ENCODE data around the gene TAF5.
"Not testable (repeated sequence)": the region's sequence is repeated elsewhere in the genome, so short reads cannot be mapped to it uniquely, and the experiment has no call there.

TAF5 gene

DNA sequence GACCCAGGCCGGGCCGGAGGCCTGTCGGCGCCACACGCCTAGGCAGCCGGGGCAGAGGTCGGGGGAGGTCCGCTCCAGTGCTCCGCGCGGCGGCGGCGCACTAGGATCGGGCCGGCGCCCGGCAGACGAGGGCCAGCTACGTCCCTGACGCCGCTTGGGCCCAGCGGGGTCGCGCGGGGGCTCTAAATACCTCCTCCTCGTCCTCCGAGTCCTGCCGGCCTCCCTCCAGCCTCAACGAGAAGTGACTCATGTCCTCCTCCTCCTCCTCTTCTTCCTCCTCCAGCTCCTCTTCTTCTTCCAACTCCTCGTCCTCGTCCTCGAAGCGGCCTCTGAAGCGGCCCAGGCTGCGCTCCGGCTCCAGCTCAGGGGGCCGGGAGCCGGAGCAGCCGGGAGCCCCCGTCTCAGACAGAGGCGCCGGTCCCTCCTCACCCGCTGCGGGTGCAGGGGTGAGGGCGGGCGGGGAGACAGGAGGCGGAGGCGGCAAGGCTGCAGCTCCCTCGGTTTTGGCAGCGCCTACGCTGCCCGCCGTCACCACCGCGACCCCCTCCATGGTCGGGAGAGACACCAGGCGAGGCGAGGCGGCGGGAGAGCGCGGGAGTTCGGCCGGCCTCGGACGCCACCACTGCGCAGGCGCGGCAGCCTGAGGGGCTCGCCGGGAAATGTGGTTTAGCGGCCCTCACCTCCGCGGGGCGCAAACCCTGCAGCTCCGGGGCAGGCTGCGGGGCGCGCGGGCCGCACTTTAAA, 17.1 kb upstream of the TAF5 start, which contains the start of gene PCGF6:
TSS of gene PCGF6 (minus strand) at position 624 of the 744 bp plus-strand sequence. CDS start at position 550, 74 bp downstream.
- Histone ChIP-seq H3K4me3 (ENCODE audit: low read depth, low read length) (peak within 1 kb of the TSS; percentile 81), H3K27me3 (no peaks in the 10 kb centered on the region), H3K36me3 (peaks cover 30% of the 10 kb centered on the region), H3K9me3 (no peaks in the 10 kb centered on the region), H3K4me1 (no peaks in the 10 kb centered on the region)
- TF ChIP-seq, protein P1, sequence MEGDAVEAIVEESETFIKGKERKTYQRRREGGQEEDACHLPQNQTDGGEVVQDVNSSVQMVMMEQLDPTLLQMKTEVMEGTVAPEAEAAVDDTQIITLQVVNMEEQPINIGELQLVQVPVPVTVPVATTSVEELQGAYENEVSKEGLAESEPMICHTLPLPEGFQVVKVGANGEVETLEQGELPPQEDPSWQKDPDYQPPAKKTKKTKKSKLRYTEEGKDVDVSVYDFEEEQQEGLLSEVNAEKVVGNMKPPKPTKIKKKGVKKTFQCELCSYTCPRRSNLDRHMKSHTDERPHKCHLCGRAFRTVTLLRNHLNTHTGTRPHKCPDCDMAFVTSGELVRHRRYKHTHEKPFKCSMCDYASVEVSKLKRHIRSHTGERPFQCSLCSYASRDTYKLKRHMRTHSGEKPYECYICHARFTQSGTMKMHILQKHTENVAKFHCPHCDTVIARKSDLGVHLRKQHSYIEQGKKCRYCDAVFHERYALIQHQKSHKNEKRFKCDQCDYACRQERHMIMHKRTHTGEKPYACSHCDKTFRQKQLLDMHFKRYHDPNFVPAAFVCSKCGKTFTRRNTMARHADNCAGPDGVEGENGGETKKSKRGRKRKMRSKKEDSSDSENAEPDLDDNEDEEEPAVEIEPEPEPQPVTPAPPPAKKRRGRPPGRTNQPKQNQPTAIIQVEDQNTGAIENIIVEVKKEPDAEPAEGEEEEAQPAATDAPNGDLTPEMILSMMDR (IDR thresholded peaks at IDR 0.05; ENCODE audit: low read depth, low read length): no peak
- peak; percentile 92 for DNase-seq

GRCh38 chr10:103353281-103353680, 14.5 kb upstream of the TAF5 start:
- Histone ChIP-seq H3K9me3 (no peaks in the 10 kb centered on the region), H3K27me3 (no peaks in the 10 kb centered on the region), H3K4me1 (no peaks in the 10 kb centered on the region), H3K36me3 (peaks cover 6% of the 10 kb centered on the region), H3K4me3 (ENCODE audit: low read depth, low read length) (no peak overlapping the region)
- no peak for DNase-seq
- TF ChIP-seq, protein P1 (IDR thresholded peaks at IDR 0.05; ENCODE audit: low read depth, low read length): 0 out of 2 replicates have a peak, but pooled peaks have one; percentile 6

GRCh38 chr10:103354567-103354966, 13.2 kb upstream of the TAF5 start:
- not testable (repeated sequence) for H3K4me1 ChIP-seq; H3K27me3 ChIP-seq; H3K9me3 ChIP-seq; DNase-seq; H3K4me3 ChIP-seq (ENCODE audit: low read depth, low read length); H3K36me3 ChIP-seq

DNA sequence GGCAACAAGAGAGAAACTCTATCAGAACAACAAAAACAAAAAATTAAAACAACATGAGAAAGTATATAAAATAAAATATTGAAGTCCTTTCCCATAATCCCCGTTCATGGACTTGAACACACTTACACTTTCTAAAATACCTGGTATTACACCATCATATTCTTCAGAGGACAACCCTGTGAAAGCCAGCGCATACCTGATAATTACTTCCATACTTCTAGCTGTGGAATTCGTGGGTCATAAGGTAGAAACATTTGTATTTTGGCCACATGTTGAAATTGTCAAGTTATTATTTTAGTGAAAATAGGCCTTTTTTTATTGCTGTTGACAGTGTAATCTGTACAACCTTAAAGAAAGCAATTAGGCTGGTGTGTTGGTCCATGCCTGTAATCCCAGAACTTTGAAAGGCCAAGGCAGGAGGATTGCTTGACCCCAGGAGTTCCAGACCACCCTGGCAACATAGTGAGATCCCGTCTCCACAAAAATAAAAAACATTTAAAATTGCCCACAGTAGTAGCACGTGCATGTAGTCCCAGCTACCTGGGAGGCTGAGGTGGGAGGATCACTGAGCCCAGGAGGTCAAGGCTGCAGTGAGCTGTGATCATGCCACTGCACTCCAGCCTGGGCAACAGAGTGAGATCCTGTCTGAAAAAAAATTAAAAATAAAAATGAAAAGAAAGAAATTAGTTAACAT, 11.7 kb upstream of the TAF5 start:
- no peak for DNase-seq

DNA sequence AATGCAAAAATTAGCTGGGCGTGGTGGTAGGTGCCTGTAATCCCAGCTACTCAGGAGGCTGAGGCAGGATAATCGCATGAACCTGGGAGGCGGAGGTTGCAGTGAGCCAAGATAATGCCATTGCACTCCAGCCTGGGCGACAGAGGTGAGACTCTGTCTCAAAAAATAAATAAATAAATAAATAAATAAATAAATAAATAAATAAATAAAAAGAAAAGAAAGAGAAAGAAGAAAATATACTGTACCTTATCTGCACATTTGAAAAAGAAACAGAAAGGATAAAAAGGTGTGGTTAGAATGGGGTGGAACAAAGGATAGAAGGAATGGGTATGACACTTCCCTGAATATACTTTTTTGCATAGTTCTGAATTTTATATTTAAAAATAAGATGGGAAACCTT, 8.3 kb upstream of the TAF5 start:
- not testable (repeated sequence) for H3K27me3 ChIP-seq; DNase-seq; H3K9me3 ChIP-seq; H3K36me3 ChIP-seq; H3K4me1 ChIP-seq; H3K4me3 ChIP-seq (ENCODE audit: low read depth, low read length)

More for the DNA sequence above, 11.7 kb upstream of the TAF5 start:
- TF ChIP-seq, protein P1 (IDR thresholded peaks at IDR 0.05; ENCODE audit: low read depth, low read length): no peak
- Histone ChIP-seq H3K27me3 (no peaks in the 10 kb centered on the region), H3K4me1 (no peaks in the 10 kb centered on the region), H3K4me3 (ENCODE audit: low read depth, low read length) (no peak overlapping the region), H3K9me3 (no peaks in the 10 kb centered on the region), H3K36me3 (no peaks in the 10 kb centered on the region)

DNA sequence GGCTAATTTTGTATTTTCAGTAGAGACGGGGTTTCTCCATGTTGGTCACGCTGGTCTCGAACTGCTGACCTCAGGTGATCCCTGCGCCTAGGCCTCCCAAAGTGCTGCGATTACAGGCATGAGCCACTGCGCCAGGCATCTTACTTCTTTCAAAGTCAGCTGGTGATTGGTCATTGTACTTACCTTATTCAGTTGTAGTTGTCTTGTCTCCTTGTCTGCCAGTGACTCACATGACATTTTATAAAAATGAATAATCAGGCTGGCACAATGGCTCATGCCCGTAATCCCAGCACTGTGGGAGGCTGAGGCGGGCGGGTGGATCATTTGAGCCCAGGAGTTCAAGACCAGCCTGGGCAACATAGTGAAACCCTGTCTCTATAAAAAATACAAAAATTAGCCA, 7.0 kb upstream of the TAF5 start:
- H3K9me3 ChIP-seq; H3K4me3 ChIP-seq (ENCODE audit: low read depth, low read length); H3K4me1 ChIP-seq; H3K36me3 ChIP-seq; DNase-seq; H3K27me3 ChIP-seq: not testable (repeated sequence)

GRCh38 chr10:103367379-103367781, 396 bp upstream of the TAF5 start:
- no peaks in the 10 kb centered on the region for H3K27me3 ChIP-seq
- no peaks in the 10 kb centered on the region for H3K4me1 ChIP-seq
- H3K4me3 ChIP-seq (ENCODE audit: low read depth, low read length): peak overlapping the region; percentile 79
- no peaks in the 10 kb centered on the region for H3K9me3 ChIP-seq
- no peak for DNase-seq
- no peaks in the 10 kb centered on the region; the same call in 1 of the 2 replicates for H3K36me3 ChIP-seq
- TF ChIP-seq, protein P1 (IDR thresholded peaks at IDR 0.05; ENCODE audit: low read depth, low read length): no peak
